Activated effector memory CD4-positive, alpha-beta T cell treated with anti-CD3 and anti-CD28 coated beads, Interleukin-2, amount 50 U/mL, for 16 hours (primary cell): Measurements from ENCODE around the gene OR51B6.

Experiments used
- DNase-seq: peaks from one replicate; pipeline ENCODE4 v3.0.0-alpha.2; 2020

Gene OR51B6

DNA sequence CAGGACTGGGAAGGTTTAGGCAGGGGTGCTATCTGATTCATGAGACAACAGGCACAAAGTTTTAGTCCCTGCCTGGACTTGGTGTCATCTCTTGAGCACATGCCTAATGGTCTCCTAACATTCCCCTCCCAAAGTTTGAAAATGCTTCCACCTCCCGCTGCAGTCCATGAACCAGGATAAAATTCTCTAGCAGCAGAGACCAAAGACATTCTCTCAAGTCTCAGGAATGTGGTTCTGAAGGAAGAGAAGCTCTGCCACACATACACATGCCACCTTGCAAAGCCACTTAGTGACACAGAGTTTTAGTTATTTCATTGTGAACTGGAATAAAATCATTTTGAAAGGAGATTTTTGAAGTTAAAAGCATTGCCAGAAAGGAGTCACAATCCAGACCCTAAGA is 15.5 kb downstream of the OR51B6 start:
- DNase-seq = no peak

DNA sequence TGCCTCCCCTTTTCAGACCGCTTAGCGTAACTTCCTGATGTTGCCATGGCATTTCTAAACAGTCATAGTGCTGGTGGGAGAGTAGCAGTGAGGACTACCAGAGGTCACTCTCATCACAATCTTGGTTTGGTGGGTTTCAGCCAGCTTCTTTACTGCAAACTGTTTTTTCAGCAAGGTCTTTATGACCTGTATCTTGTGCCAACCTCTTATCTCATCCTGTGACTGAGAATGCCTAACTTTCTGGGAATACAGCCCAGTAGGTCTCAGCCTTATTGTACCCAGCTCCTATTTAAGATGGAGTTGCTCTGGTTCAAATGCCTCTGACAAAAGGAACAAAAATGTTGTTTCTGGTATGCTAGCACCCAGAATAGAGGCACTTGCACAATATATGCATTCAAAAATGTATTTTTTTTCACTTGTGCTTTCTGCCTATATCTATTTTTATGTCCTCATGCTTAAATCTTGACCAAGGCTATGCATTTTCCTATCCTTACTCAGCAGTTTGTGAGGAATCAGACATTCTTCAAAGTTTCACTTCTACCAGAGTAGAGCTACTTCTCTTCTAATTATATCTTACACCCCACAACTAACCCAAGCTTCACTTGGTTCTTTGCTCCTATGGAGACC is 16.3 kb downstream of the OR51B6 start:
- no peak for DNase-seq

DNA sequence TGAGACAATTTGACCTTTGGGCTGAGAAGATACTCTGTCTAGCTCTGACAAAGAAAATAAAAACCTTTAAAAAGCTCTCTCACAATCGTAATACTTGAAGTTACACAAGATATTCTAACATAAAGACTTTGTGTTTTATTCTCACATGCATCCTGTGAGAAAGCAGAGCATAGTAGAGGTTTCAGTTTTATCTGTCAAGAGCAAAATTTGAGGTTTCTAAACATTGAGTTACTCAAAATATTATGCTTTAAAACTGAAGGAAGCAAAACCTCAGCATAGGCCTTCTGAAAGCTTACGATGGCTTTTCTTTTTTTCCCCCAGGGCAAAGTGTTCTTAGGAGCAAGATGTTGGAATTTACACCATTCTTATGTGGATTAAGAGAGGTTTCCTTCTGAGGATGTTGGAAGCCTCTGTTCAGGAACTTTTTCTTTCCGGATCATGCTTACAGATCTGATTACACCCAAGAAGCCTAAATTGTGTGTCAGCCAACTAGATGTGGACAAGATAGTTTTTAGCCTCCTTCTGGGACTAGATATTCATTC is 17.3 kb downstream of the OR51B6 start:
- no peak for DNase-seq

DNA sequence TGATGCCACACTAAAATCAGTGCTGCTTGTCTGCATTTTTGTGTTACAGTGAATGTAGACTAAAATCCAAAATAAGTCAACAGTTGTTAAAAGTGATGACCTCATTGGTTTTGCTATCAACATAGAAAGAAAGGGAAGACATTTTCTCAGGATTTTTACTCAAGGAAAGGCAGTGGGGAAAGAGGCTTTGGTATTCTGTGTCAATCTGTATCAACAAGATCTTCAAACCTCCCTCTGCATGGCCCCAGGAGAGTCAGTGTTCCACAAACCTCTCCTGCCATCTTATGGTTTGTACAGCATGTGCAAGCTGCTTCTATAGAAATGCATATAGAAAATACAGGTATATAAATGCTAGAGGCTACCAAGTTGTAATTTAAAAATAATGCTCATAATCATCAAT is 18.5 kb downstream of the OR51B6 start:
- no peak for DNase-seq

DNA sequence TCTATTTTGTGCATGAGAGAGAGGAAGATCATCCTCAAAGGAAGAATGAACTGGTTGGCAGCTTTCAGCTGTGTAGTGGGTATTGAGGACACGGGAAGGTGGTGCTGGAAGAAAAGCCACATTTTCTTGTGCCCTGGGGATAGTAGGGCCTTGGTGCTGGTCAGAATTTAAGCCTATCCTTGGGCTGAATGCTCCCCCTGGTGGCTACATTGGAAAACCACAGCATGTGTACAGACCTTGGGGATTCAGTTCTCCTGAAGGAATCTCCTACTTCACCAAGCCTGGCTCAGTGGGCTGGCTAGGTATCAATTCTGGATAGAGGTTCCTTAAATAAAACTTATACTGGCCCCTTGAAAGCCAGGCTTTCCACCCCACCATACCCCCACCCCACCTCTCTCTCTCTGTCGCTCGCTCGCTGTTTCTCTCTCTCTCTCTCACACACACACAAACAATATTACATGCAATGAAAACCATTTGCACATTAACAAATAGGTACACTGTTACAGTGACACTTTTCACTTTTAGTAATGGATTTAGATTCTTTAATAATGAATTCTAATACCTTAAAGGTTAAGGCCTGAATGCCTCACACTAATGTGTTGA is 29.5 kb downstream of the OR51B6 start:
- no peak for DNase-seq

DNA sequence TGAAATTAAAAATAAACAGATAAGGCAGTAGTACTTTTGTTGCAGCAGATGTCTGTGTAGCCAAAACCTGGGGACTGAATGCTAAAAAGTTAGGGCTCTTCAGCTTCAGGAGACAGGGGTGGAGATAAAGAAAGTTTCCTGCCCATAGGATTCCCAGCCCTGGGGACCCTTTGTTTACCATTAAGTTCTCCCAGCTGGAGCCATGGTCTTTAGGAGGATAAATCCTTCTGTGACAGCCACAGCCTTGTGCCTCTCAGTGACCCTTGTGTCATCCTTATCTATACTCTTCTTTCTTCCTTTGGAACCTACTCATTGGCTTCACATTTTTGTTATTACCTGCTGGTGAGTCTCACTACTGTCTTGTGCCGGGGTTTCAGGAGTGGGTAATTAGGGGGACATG is 32.3 kb downstream of the OR51B6 start, which contains the start of gene OR51M1:
Gene OR51M1, plus strand, starts transcription at position 237 of the 400 bp plus-strand sequence. CDS start 5,587 bp downstream, outside the sequence.
- no peak for DNase-seq

DNA sequence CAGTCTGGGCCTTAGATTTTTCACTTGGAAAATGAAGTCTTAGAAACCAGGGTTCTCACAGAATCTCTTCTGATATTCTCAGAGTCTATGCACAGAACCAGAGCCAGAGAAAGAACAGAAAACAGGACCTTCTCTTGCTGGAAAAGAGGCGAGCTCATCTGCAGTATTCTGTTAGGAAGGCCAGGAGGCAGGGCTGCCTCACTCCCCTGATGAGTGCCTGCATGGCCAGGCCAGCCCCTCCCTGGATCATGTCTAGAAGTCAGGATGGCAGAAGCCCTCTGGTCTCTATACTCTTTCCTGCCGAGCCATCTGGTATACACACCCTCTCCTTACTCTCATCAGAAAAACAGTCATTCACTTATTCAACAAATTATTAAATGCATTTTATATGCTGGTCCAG is 33.0 kb downstream of the OR51B6 start:
- DNase-seq = no peak

DNA sequence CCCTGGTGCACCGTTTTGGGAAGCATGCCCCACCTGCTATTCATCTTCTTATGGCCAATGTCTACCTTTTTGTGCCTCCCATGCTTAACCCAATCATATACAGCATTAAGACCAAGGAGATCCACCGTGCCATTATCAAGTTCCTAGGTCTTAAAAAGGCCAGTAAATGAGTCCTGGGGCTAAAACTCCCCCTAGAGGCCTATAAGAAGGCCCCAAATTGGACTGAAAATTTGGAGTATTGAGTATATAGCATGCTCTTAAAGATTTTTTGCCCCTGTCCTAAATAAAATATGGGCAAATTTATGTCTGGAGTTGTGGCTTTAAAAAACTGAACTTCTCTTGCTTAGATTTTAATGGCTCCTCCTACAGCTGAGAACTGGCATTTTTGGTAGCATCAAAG is 38.9 kb downstream of the OR51B6 start:
- DNase-seq = no peak

DNA sequence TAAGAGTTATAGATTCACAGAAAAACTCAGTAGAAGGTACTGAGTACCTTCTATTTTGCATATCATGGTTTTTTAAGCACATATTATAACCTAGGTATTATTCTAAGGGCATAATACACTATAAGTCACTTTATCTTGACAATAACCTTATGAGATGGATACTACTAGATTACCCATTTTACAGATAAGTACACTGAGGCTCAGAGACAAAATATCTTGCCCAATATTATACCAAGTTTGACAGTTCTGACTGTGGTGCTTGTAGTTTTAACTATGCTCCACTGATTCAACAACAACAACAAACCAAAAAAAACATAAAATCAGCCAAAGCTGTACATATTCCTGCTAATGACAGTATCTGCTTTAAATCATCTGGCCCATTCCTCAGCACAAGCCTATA is 42.8 kb downstream of the OR51B6 start:
- DNase-seq = no peak

DNA sequence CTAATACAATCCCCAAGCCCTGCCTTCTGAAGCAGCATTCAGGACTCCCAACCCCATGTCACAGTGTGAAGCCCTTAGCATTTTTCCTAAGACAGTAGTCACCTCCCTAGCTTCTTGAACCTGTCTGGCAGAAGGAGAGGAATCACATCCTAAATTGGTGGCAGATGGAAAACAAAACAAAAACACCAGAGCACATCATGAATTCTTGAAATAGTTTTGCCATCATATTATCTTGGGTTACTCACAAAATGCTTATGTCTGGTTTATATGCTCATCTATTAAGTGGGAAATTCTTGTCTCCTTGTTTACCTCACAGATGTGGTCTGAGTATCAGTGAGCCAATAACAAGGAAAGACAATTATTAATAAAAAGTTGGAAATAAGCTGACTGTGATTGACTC is 47.6 kb downstream of the OR51B6 start:
- DNase-seq = no peak
